ENCODE measurements around the gene ATF2.

Gene ATF2

DNA sequence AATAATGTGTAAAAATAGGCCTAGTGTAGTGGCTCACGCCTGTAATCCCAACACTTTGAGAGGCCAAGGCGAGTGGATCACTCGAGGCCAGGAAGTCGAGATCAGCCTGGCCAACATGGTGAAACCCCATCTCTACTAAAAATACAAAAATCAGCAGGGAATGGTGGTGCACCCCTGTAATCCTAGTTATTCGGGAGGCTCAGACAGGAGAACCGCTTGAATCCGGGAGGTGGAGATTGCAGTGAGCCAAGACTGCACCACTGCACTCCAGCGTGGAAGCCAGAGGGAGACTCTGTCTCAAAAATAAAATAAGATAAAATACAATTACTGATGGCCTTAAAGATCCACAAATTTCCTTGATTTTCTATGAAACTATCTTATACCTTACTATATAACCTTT is 3.8 kb downstream of the ATF2 start:
- DNase-seq (ENCODE audit: extremely low read depth, low read depth) = no peak
- TF ChIP-seq CTCF (IDR thresholded peaks at IDR 0.05; ENCODE audit: low read depth, low read length) = no peak

DNA sequence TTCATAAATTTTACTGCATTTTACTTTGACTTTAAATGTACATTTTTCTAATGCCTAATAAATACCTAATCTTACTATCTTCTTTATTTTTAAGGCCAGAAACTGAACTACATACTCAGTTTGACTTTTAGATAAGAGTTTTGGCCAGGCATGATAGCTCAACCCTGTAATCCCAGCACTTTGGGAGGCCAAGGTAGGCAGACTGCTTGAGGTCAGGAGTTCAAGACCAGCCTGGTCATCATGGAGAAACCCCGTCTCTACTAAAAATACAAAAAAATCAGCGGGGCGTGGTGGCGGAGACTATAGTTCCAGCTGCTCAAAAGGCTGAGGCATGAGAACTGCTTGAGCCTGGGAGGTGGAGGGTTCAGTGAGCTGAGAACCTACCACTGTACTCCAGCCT is 9.1 kb downstream of the ATF2 start:
- no peak for DNase-seq (ENCODE audit: extremely low read depth, low read depth)
- no peak for TF ChIP-seq CTCF (IDR thresholded peaks at IDR 0.05; ENCODE audit: low read depth, low read length)

- DNase-seq (ENCODE audit: extremely low read depth, low read depth) = no peak
- no peak for TF ChIP-seq CTCF (IDR thresholded peaks at IDR 0.05; ENCODE audit: low read depth, low read length)
Observed at GRCh38 chr2:175156534-175156933, 11.5 kb downstream of the ATF2 start.

DNA sequence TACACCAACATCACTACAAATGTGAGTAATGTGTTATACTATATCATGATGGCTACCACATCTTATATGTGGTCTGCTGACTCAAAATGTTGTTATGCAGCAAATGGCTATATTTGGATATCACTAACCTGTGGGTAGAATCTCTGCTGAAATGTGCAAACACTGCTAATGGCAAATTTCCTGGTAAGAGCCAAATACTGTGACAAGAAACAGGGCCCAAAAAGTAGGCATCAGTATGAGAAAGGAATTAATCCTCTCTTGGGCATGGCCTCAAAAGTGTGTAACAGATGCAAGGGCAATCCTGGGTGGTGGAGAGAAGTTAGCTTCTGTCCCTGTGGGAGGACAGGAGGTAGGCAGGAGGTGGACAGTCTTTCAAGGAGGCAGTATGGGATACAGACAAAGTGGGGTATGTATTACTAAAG is 13.3 kb downstream of the ATF2 start:
- TF ChIP-seq CTCF (IDR thresholded peaks at IDR 0.05; ENCODE audit: low read depth, low read length) = no peak
- DNase-seq (ENCODE audit: extremely low read depth, low read depth) = peak; percentile 23

- TF ChIP-seq CTCF (IDR thresholded peaks at IDR 0.05; ENCODE audit: low read depth, low read length) = no peak
- DNase-seq (ENCODE audit: extremely low read depth, low read depth) = no peak
Observed at GRCh38 chr2:175152242-175152641, 15.8 kb downstream of the ATF2 start.

- no peak for TF ChIP-seq CTCF (IDR thresholded peaks at IDR 0.05; ENCODE audit: low read depth, low read length)
- no peak for DNase-seq (ENCODE audit: extremely low read depth, low read depth)
Observed at GRCh38 chr2:175151791-175152190, 16.2 kb downstream of the ATF2 start.

- DNase-seq (ENCODE audit: extremely low read depth, low read depth) = no peak
- TF ChIP-seq CTCF (IDR thresholded peaks at IDR 0.05; ENCODE audit: low read depth, low read length) = no peak
Observed at GRCh38 chr2:175147186-175147585, 20.8 kb downstream of the ATF2 start.

Data from AG09319 (cell line).